Left ventricle myocardium inferior (tissue), 1 donor: Measurements from ENCODE around the gene SNX32. TPM values are rescaled to one million over a fixed set of nuclear protein-coding genes. Genes with fewer than 3 reads are reported as not detected.

Experiments used
- DNase-seq: peaks from one replicate; pipeline ENCODE4 v3.0.0-alpha.2; 2020
- H3K27ac ChIP-seq: fragments of 200-600 bp; replicated peaks from 2 replicates; pipeline ENCODE4 v1.8.0; 2021
- H3K27me3 ChIP-seq: fragments of 200-600 bp; 2 replicates; pipeline ENCODE4 v1.8.0; 2021; ENCODE audit warnings: low read depth
- H3K36me3 ChIP-seq: fragments of 200-600 bp; 2 replicates; pipeline ENCODE4 v1.8.0; 2021
- H3K4me1 ChIP-seq: fragments of 200-600 bp; 2 replicates; pipeline ENCODE4 v1.8.0; 2021
- H3K4me3 ChIP-seq: fragments of 200-600 bp; 2 replicates; pipeline ENCODE4 v1.8.0; 2021; ENCODE audit warnings: mild to moderate bottlenecking, moderate library complexity
- H3K9me3 ChIP-seq: fragments of 200-600 bp; replicated peaks from 2 replicates; pipeline ENCODE4 v1.8.0; 2021
- CTCF ChIP-seq: fragments of 200-600 bp; IDR thresholded peaks from 2 replicates; pipeline ENCODE4 v1.8.0; 2021; ENCODE audit warnings: antibody characterized with exemption, mild to moderate bottlenecking, borderline replicate concordance
- intact Hi-C: fragments of 100-400 bp; cut with micrococcal nuclease; formaldehyde crosslinking; loops from one replicate; pipeline ENCODE4 v1.11.0; 2022
- total RNA-seq: library from RNA; stranded (reverse); fragmentation: NEBNext Ultra II Directional; extraction: Animal tissue kit (Norgen Biotek cat#: 25700); gene quantifications from one replicate; pipeline ENCODE4 v1.2.1, GENCODE V29; 2021
- donor health status: DM: no; HTN: yes; CAD: no; lungs with severe emphysema.

The SNX32 gene
- total RNA-seq, 1 donor from 2014 or later, result not detected

GRCh38 chr11:65810046-65810868 lies 23.5 kb upstream of the SNX32 start:
- Histone ChIP-seq H3K36me3 (no peaks in the 10 kb centered on the region), H3K9me3 (no peaks in the 10 kb centered on the region), H3K4me1 (no peaks in the 10 kb centered on the region), H3K4me3 (no peak overlapping the region), H3K27me3 (peaks cover 37% of the 10 kb centered on the region), H3K27ac (no peak overlapping the region)
- no peak for DNase-seq
- TF ChIP-seq CTCF, result no peak
- intact Hi-C loops, result loop anchor here (10.0 kb wide), 1 partner anchor 85 kb away; the partner anchor contains the start of gene RNASEH2C

- no peaks in the 10 kb centered on the region for H3K36me3 ChIP-seq
- H3K27me3 ChIP-seq, result peaks cover 20% of the 10 kb centered on the region
- intact Hi-C loops, result loop anchor here (10.0 kb wide), 1 partner anchor 87 kb away; the partner anchor contains the start of gene RNASEH2C
- TF ChIP-seq CTCF, result no peak
- no peak overlapping the region for H3K4me3 ChIP-seq
- peaks cover 2% of the 10 kb centered on the region for H3K4me1 ChIP-seq
- no peak for DNase-seq
- no peak overlapping the region for H3K27ac ChIP-seq
- H3K9me3 ChIP-seq, result no peaks in the 10 kb centered on the region
Observed at GRCh38 chr11:65811764-65812475, 21.8 kb upstream of the SNX32 start.

- no peak overlapping the region for H3K27ac ChIP-seq
- intact Hi-C loops, result loop anchor here (10.0 kb wide), 1 partner anchor 90 kb away; the partner anchor contains the start of gene RNASEH2C
- no peaks in the 10 kb centered on the region for H3K9me3 ChIP-seq
Observed at GRCh38 chr11:65814131-65814985, 19.4 kb upstream of the SNX32 start.

GRCh38 chr11:65814986-65815565 lies 18.7 kb upstream of the SNX32 start:
- TF ChIP-seq CTCF, result no peak
- H3K27ac ChIP-seq, result no peak overlapping the region
- H3K4me1 ChIP-seq, result peaks cover 12% of the 10 kb centered on the region
- no peak overlapping the region for H3K4me3 ChIP-seq
- intact Hi-C loops, result loop anchor here (10.0 kb wide), 1 partner anchor 90 kb away; the partner anchor contains the start of gene RNASEH2C
- no peaks in the 10 kb centered on the region for H3K27me3 ChIP-seq
- no peaks in the 10 kb centered on the region for H3K36me3 ChIP-seq
- H3K9me3 ChIP-seq, result no peaks in the 10 kb centered on the region
- no peak for DNase-seq

More at GRCh38 chr11:65814131-65814985, 19.4 kb upstream of the SNX32 start:
- Histone ChIP-seq H3K27me3 (no peaks in the 10 kb centered on the region), H3K36me3 (no peaks in the 10 kb centered on the region), H3K4me1 (peaks cover 12% of the 10 kb centered on the region), H3K4me3 (no peak overlapping the region)
- TF ChIP-seq CTCF, result no peak
- no peak for DNase-seq

GRCh38 chr11:65816696-65817095 lies 17.1 kb upstream of the SNX32 start:
- H3K9me3 ChIP-seq, result no peaks in the 10 kb centered on the region
- intact Hi-C loops, result loop anchor here (10.0 kb wide), 1 partner anchor 92 kb away; the partner anchor contains the start of gene RNASEH2C
- DNase-seq, result no peak
- H3K36me3 ChIP-seq, result no peaks in the 10 kb centered on the region
- no peak overlapping the region for H3K4me3 ChIP-seq
- no peak overlapping the region for H3K27ac ChIP-seq
- no peak for TF ChIP-seq CTCF
- no peaks in the 10 kb centered on the region for H3K27me3 ChIP-seq
- peaks cover 12% of the 10 kb centered on the region for H3K4me1 ChIP-seq
